ENCODE measurements around the gene GIMAP1. TPM values are rescaled to one million over a fixed set of nuclear protein-coding genes. Genes with fewer than 3 reads are reported as not detected.

GIMAP1 gene
- polyA plus RNA-seq, 1 donor from 2014 or later: not detected

DNA sequence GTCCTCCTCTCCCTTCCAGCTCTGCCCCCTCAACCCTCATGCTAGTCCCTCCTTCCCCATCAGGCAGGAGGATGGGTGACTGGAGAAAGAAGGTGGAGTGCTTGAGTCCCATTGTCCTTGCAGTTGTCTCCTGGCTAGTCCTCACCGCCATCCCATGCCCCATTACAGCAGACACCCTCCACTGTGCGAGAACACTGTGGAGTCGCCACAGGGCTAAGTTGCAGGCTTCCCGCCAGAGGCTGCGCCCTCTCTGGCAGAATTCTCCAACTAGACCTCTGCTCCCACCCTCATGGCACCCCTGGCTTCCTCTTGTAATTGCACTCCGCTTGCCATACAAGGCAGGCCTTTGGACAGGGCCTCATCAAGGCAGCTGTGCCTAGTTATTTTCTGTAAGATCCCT is 27.8 kb upstream of the GIMAP1 start:
- no peak overlapping the region for H3K27ac ChIP-seq (ENCODE audit: low read length)
- H3K9me3 ChIP-seq (ENCODE audit: low read length): no peaks in the 10 kb centered on the region
- H3K9me2 ChIP-seq (ENCODE audit: insufficient read depth, low read length): no peaks in the 10 kb centered on the region
- H3K9ac ChIP-seq (ENCODE audit: low read length): no peak overlapping the region
- H3K4me2 ChIP-seq (ENCODE audit: low read length): no peak overlapping the region
- no peaks in the 10 kb centered on the region for H3K79me2 ChIP-seq (replicated peaks; ENCODE audit: insufficient read depth, low read length)
- no peaks in the 10 kb centered on the region for H3K36me3 ChIP-seq (ENCODE audit: insufficient read depth, low read length)
- H3K4me3 ChIP-seq (ENCODE audit: low read length): no peak overlapping the region
- no peaks in the 10 kb centered on the region for H4K20me1 ChIP-seq (ENCODE audit: insufficient read depth)
- H3K27me3 ChIP-seq (ENCODE audit: insufficient read depth, low read depth, low read length): no peaks in the 10 kb centered on the region
- no peak overlapping the region for H2AFZ ChIP-seq (ENCODE audit: low read depth, low read length)
- no peak for TF ChIP-seq MXI1 (conservative IDR thresholded peaks at IDR 0.05; ENCODE audit: poor library complexity, severe bottlenecking)
- no peak for TF ChIP-seq SMC3 (conservative IDR thresholded peaks at IDR 0.05; ENCODE audit: poor library complexity)
- TF ChIP-seq EZH2 (IDR thresholded peaks at IDR 0.05; ENCODE audit: borderline replicate concordance, insufficient read depth, low read length, poor library complexity, severe bottlenecking): no peak
- TF ChIP-seq TAF1 (IDR thresholded peaks at IDR 0.05; ENCODE audit: low read depth): no peak
- TF ChIP-seq, protein P1, sequence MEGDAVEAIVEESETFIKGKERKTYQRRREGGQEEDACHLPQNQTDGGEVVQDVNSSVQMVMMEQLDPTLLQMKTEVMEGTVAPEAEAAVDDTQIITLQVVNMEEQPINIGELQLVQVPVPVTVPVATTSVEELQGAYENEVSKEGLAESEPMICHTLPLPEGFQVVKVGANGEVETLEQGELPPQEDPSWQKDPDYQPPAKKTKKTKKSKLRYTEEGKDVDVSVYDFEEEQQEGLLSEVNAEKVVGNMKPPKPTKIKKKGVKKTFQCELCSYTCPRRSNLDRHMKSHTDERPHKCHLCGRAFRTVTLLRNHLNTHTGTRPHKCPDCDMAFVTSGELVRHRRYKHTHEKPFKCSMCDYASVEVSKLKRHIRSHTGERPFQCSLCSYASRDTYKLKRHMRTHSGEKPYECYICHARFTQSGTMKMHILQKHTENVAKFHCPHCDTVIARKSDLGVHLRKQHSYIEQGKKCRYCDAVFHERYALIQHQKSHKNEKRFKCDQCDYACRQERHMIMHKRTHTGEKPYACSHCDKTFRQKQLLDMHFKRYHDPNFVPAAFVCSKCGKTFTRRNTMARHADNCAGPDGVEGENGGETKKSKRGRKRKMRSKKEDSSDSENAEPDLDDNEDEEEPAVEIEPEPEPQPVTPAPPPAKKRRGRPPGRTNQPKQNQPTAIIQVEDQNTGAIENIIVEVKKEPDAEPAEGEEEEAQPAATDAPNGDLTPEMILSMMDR (IDR thresholded peaks at IDR 0.05; ENCODE audit: poor library complexity, severe bottlenecking): no peak
- no peak for TF ChIP-seq POLR2AphosphoS5 (IDR thresholded peaks at IDR 0.05)
- no peak for TF ChIP-seq EP300 (conservative IDR thresholded peaks at IDR 0.05; ENCODE audit: poor library complexity, severe bottlenecking)
- TF ChIP-seq, protein P2, sequence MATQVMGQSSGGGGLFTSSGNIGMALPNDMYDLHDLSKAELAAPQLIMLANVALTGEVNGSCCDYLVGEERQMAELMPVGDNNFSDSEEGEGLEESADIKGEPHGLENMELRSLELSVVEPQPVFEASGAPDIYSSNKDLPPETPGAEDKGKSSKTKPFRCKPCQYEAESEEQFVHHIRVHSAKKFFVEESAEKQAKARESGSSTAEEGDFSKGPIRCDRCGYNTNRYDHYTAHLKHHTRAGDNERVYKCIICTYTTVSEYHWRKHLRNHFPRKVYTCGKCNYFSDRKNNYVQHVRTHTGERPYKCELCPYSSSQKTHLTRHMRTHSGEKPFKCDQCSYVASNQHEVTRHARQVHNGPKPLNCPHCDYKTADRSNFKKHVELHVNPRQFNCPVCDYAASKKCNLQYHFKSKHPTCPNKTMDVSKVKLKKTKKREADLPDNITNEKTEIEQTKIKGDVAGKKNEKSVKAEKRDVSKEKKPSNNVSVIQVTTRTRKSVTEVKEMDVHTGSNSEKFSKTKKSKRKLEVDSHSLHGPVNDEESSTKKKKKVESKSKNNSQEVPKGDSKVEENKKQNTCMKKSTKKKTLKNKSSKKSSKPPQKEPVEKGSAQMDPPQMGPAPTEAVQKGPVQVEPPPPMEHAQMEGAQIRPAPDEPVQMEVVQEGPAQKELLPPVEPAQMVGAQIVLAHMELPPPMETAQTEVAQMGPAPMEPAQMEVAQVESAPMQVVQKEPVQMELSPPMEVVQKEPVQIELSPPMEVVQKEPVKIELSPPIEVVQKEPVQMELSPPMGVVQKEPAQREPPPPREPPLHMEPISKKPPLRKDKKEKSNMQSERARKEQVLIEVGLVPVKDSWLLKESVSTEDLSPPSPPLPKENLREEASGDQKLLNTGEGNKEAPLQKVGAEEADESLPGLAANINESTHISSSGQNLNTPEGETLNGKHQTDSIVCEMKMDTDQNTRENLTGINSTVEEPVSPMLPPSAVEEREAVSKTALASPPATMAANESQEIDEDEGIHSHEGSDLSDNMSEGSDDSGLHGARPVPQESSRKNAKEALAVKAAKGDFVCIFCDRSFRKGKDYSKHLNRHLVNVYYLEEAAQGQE (IDR thresholded peaks at IDR 0.05; ENCODE audit: borderline replicate concordance): no peak
- no peak for TF ChIP-seq RAD21 (conservative IDR thresholded peaks at IDR 0.05)
- H3F3A ChIP-seq (ENCODE audit: insufficient read depth, low read length, poor library complexity, severe bottlenecking): no peaks in the 10 kb centered on the region

GRCh38 chr7:150695654-150696053 is 20.8 kb upstream of the GIMAP1 start:
- no peaks in the 10 kb centered on the region for H3F3A ChIP-seq (ENCODE audit: insufficient read depth, low read length, poor library complexity, severe bottlenecking)
- no peak overlapping the region for H3K27ac ChIP-seq (ENCODE audit: low read length)
- H3K79me2 ChIP-seq (replicated peaks; ENCODE audit: insufficient read depth, low read length): no peaks in the 10 kb centered on the region
- no peak overlapping the region for H3K4me3 ChIP-seq (ENCODE audit: low read length)
- H3K36me3 ChIP-seq (ENCODE audit: insufficient read depth, low read length): no peaks in the 10 kb centered on the region
- no peaks in the 10 kb centered on the region for H3K27me3 ChIP-seq (ENCODE audit: insufficient read depth, low read depth, low read length)
- H3K9ac ChIP-seq (ENCODE audit: low read length): no peak overlapping the region
- no peaks in the 10 kb centered on the region for H4K20me1 ChIP-seq (ENCODE audit: insufficient read depth)
- TF ChIP-seq, protein P2 (IDR thresholded peaks at IDR 0.05; ENCODE audit: borderline replicate concordance): no peak
- TF ChIP-seq POLR2AphosphoS5 (IDR thresholded peaks at IDR 0.05) (no peak), EP300 (conservative IDR thresholded peaks at IDR 0.05; ENCODE audit: poor library complexity, severe bottlenecking) (no peak), RAD21 (conservative IDR thresholded peaks at IDR 0.05) (no peak)
- TF ChIP-seq, protein P1 (IDR thresholded peaks at IDR 0.05; ENCODE audit: poor library complexity, severe bottlenecking): no peak
- no peaks in the 10 kb centered on the region for H3K9me2 ChIP-seq (ENCODE audit: insufficient read depth, low read length)
- H2AFZ ChIP-seq (ENCODE audit: low read depth, low read length): no peak overlapping the region
- H3K9me3 ChIP-seq (ENCODE audit: low read length): no peaks in the 10 kb centered on the region
- no peak overlapping the region for H3K4me2 ChIP-seq (ENCODE audit: low read length)
